Kidney epithelial cell (primary cell): Measurements from ENCODE around the gene PAH. TPM values are rescaled to one million over a fixed set of nuclear protein-coding genes. Genes with fewer than 3 reads are reported as not detected.

Source experiments
- DNase-seq: peaks from one replicate; pipeline ENCODE4 v3.0.0-alpha.2; 2010; ENCODE audit warnings: low read depth
- H3K27me3 ChIP-seq: 2 replicates; pipeline ENCODE4 v1.6.0; 2011; ENCODE audit warnings: low read length; ENCODE audit not compliant: control insufficient read depth, insufficient read depth
- H3K36me3 ChIP-seq: 2 replicates; pipeline ENCODE4 v1.5.1; 2011; ENCODE audit warnings: low read length; ENCODE audit not compliant: control insufficient read depth, insufficient read depth
- H3K4me3 ChIP-seq: 2 replicates; pipeline ENCODE4 v1.5.1; 2011; ENCODE audit warnings: low read depth, mild to moderate bottlenecking, control low read depth, low read length
- total RNA-seq: library from RNA; depleted of rRNA; stranded (reverse); fragments of >200 nt; gene quantifications from 2 replicates; pipeline ENCODE4 v1.2.3, GENCODE V29; 2015
- TF ChIP-seq, protein P1 (sequence below): IDR thresholded peaks from 2 replicates; pipeline ENCODE4 v1.5.1; 2011; ENCODE audit warnings: mild to moderate bottlenecking, moderate library complexity, low read length, control low read depth, inconsistent platforms; ENCODE audit not compliant: insufficient read depth, poor library complexity, severe bottlenecking

PAH gene
- total RNA-seq, 1 donor from 2014 or later: 1.1 TPM

GRCh38 chr12:102920271-102920670 lies 3.2 kb upstream of the PAH start:
- Histone ChIP-seq H3K36me3 (no peaks in the 10 kb centered on the region), H3K27me3 (no peaks in the 10 kb centered on the region), H3K4me3 (no peak overlapping the region)
- TF ChIP-seq, protein P1, sequence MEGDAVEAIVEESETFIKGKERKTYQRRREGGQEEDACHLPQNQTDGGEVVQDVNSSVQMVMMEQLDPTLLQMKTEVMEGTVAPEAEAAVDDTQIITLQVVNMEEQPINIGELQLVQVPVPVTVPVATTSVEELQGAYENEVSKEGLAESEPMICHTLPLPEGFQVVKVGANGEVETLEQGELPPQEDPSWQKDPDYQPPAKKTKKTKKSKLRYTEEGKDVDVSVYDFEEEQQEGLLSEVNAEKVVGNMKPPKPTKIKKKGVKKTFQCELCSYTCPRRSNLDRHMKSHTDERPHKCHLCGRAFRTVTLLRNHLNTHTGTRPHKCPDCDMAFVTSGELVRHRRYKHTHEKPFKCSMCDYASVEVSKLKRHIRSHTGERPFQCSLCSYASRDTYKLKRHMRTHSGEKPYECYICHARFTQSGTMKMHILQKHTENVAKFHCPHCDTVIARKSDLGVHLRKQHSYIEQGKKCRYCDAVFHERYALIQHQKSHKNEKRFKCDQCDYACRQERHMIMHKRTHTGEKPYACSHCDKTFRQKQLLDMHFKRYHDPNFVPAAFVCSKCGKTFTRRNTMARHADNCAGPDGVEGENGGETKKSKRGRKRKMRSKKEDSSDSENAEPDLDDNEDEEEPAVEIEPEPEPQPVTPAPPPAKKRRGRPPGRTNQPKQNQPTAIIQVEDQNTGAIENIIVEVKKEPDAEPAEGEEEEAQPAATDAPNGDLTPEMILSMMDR: no peak
- no peak for DNase-seq

- no peak for DNase-seq
- Histone ChIP-seq H3K27me3 (no peaks in the 10 kb centered on the region), H3K36me3 (no peaks in the 10 kb centered on the region), H3K4me3 (no peak overlapping the region)
- TF ChIP-seq, protein P1: no peak
These were observed 1.8 kb upstream of the PAH start for GRCh38 chr12:102918840-102919239.

- Histone ChIP-seq H3K4me3 (no peak overlapping the region), H3K27me3 (no peaks in the 10 kb centered on the region), H3K36me3 (no peaks in the 10 kb centered on the region)
- TF ChIP-seq, protein P1: no peak
- DNase-seq: no peak
These were observed 605 bp downstream of the PAH start for GRCh38 chr12:102916252-102917025.

GRCh38 chr12:102913453-102914226 lies 3.4 kb downstream of the PAH start:
- TF ChIP-seq, protein P1: no peak
- no peaks in the 10 kb centered on the region for H3K27me3 ChIP-seq
- DNase-seq: no peak

DNA sequence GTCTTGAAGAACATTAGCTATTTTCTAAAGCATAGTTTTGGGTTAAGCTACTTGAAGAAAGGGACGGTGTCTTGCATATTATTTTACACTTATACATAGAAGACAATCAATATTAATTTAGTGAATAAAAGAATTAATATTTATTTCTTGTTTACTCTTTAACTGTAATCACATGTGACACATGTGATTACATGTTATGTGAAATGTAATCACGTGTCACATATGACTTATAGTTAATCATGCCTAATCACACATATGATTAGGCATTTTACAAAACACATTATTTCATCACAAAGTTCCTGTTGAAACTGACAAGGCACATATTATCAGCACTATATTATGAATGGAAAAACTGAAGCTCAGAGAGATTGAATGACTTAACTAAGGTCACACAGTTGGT lies 4.8 kb downstream of the PAH start:
- no peak for DNase-seq
- Histone ChIP-seq H3K4me3 (no peak overlapping the region), H3K36me3 (no peaks in the 10 kb centered on the region), H3K27me3 (no peaks in the 10 kb centered on the region)
- TF ChIP-seq, protein P1: no peak

More at GRCh38 chr12:102913453-102914226, 3.4 kb downstream of the PAH start:
- Histone ChIP-seq H3K4me3 (no peak overlapping the region), H3K36me3 (no peaks in the 10 kb centered on the region)
